Hepatocyte (in vitro differentiated cells): Measurements from ENCODE around the gene RASA1.

Experiments used
- EZH2 ChIP-seq: fragments of 200-600 bp; sonication (generic); IDR thresholded peaks from 2 replicates; pipeline ENCODE4 v1.6.1; 2016; ENCODE audit warnings: antibody characterized with exemption, mild to moderate bottlenecking, borderline replicate concordance
- TF ChIP-seq, protein P1 (sequence below): fragments of 200-600 bp; sonication (generic); IDR thresholded peaks from 2 replicates; pipeline ENCODE4 v1.5.1; 2016; ENCODE audit warnings: antibody characterized with exemption, mild to moderate bottlenecking; ENCODE audit not compliant: poor library complexity

DNA sequence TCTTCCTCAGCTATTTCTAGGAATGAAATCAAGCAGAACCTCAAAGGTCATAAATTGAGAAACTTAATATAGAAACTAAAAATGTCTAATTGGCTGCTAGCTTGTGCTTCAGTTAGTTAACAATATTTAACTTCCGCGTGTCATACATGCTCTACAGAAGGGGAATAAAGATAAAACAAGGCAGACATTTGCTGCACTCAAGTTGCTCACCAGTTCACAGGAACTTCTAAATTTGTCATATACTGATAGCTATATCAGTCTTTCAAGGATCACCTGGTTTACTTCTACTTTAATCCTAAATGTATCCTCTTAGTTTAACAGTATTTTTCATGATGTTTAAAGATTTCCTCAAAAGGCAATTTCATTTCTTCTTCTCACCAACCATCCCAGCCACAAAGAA, 136.7 kb downstream of the RASA1 start:
- no peak for TF ChIP-seq EZH2
- TF ChIP-seq, protein P1, sequence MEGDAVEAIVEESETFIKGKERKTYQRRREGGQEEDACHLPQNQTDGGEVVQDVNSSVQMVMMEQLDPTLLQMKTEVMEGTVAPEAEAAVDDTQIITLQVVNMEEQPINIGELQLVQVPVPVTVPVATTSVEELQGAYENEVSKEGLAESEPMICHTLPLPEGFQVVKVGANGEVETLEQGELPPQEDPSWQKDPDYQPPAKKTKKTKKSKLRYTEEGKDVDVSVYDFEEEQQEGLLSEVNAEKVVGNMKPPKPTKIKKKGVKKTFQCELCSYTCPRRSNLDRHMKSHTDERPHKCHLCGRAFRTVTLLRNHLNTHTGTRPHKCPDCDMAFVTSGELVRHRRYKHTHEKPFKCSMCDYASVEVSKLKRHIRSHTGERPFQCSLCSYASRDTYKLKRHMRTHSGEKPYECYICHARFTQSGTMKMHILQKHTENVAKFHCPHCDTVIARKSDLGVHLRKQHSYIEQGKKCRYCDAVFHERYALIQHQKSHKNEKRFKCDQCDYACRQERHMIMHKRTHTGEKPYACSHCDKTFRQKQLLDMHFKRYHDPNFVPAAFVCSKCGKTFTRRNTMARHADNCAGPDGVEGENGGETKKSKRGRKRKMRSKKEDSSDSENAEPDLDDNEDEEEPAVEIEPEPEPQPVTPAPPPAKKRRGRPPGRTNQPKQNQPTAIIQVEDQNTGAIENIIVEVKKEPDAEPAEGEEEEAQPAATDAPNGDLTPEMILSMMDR: no peak
